HUDEP-2 (cell line): Measurements from ENCODE around the gene LRP1B.
"Not testable (repeated sequence)": the region's sequence is repeated elsewhere in the genome, so short reads cannot be mapped to it uniquely, and the experiment has no call there.

Experiments used
- DNase-seq, 76 experiments: peaks; one replicate each; lab custom pipeline; 2025; ENCODE audit not compliant: unreplicated experiment in 76 of 76; lab: John Stamatoyannopoulos, UW

LRP1B gene

GRCh38 chr2:141226560-141226959, 904.3 kb downstream of the LRP1B start:
- DNase-seq, result no peak

GRCh38 chr2:141207036-141207385, 923.8 kb downstream of the LRP1B start:
- DNase-seq, result no peak

- DNase-seq, result no peak
Measured at GRCh38 chr2:141201016-141201565, 929.7 kb downstream of the LRP1B start.

- DNase-seq, result no peak
Measured at GRCh38 chr2:141200191-141200590, 930.6 kb downstream of the LRP1B start.

- no peak for DNase-seq
Measured at GRCh38 chr2:141199711-141200110, 931.1 kb downstream of the LRP1B start.

GRCh38 chr2:141195087-141195486, 935.7 kb downstream of the LRP1B start:
- no peak for DNase-seq

- no peak for DNase-seq
Measured at GRCh38 chr2:141187075-141187439, 943.8 kb downstream of the LRP1B start.

- no peak for DNase-seq
Measured at GRCh38 chr2:141186413-141187074, 944.3 kb downstream of the LRP1B start.

- DNase-seq, result no peak
Measured at GRCh38 chr2:141182246-141182645, 948.6 kb downstream of the LRP1B start.

GRCh38 chr2:141169117-141169516, 961.7 kb downstream of the LRP1B start:
- DNase-seq, result not testable (repeated sequence)

GRCh38 chr2:141162314-141162713, 968.5 kb downstream of the LRP1B start:
- no peak for DNase-seq

- DNase-seq, result no peak
Measured at GRCh38 chr2:141151611-141152286, 979.1 kb downstream of the LRP1B start.

GRCh38 chr2:141142025-141142424, 988.8 kb downstream of the LRP1B start:
- no peak for DNase-seq

- DNase-seq, result peak in 1 of 76 experiments; percentile 6
Measured at GRCh38 chr2:141137122-141137693, 993.6 kb downstream of the LRP1B start.

GRCh38 chr2:141133883-141134282, 996.9 kb downstream of the LRP1B start:
- no peak for DNase-seq

- DNase-seq, result no peak
Measured at GRCh38 chr2:141125432-141125831, 1005.4 kb downstream of the LRP1B start.

- DNase-seq, result no peak
Measured at GRCh38 chr2:141118836-141119235, 1012.0 kb downstream of the LRP1B start.

- DNase-seq, result no peak
Measured at GRCh38 chr2:141113301-141113700, 1017.5 kb downstream of the LRP1B start.

GRCh38 chr2:141109633-141110032, 1021.2 kb downstream of the LRP1B start:
- peak in 3 of 76 experiments; percentile 1 to 19 (median 2) for DNase-seq

GRCh38 chr2:141105763-141106162, 1025.1 kb downstream of the LRP1B start:
- DNase-seq, result no peak

- no peak for DNase-seq
Measured at GRCh38 chr2:141103216-141103615, 1027.6 kb downstream of the LRP1B start.

GRCh38 chr2:141079231-141079630, 1051.6 kb downstream of the LRP1B start:
- no peak for DNase-seq
